Nephron (organoid): ENCODE measurements around the gene MKS1.

Source experiments
- H3K27ac Mint-ChIP-seq, 3 experiments: 2 replicates each; pipeline ENCODE4 v1.8.0; 2020; ENCODE audit warnings: mixed read lengths in 3 of 3, mild to moderate bottlenecking in 2 of 3, moderate library complexity in 1 of 3
- H3K27me3 Mint-ChIP-seq: 2 replicates; pipeline ENCODE4 v1.8.0; 2021; ENCODE audit warnings: low read depth, mild to moderate bottlenecking, moderate library complexity, mixed read lengths
- H3K36me3 Mint-ChIP-seq: 2 replicates; pipeline ENCODE4 v1.8.0; 2020; ENCODE audit warnings: low read depth, mixed read lengths
- H3K4me1 Mint-ChIP-seq: 2 replicates; pipeline ENCODE4 v1.8.0; 2020; ENCODE audit warnings: mixed read lengths
- H3K4me3 Mint-ChIP-seq, 3 experiments: 2 replicates each; pipeline ENCODE4 v1.8.0; 2020; ENCODE audit warnings: mild to moderate bottlenecking in 3 of 3, mixed read lengths in 3 of 3, moderate library complexity in 2 of 3
- H3K9me3 Mint-ChIP-seq: 2 replicates; pipeline ENCODE4 v1.8.0; 2020; ENCODE audit warnings: mixed read lengths
- TF ChIP-seq, protein P1 (sequence below), 3 experiments: fragments of 200-600 bp; sonication (generic); IDR thresholded peaks; one replicate each; pipeline ENCODE4 v1.5.0; 2021; ENCODE audit warnings: antibody characterized with exemption in 3 of 3; ENCODE audit not compliant: unreplicated experiment in 3 of 3

MKS1 gene

DNA sequence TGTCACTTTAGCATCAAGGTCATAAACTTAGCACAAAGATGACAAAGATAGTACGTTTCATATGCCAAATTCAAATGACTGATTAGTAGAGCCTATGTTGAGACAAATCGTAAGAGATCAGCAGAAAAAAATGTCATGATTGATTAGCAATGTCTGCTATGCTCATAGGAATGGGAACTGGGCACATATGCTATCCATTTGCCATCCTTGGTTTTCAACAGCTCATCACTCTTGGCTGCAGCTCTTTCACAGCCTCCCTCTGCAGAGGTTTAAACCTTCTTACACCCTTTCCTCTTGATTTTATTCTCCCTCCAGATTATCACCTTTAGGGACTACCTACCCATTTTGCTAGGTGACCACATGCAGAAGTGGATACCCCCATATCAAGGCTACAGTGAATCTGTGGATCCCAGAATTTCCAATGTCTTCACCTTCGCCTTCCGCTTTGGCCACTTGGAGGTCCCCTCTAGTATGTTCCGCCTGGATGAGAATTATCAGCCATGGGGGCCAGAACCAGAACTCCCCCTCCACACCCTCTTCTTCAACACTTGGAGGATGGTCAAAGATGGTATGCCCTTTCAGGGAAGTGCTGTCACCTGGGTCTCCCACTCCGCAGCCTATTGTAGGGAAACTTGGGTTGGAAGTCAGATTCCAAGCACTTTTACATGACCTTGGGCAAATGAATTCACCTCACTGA is 45.5 kb upstream of the MKS1 start:
- H3K4me1 Mint-ChIP-seq, result no peaks in the 10 kb centered on the region
- TF ChIP-seq, protein P1, sequence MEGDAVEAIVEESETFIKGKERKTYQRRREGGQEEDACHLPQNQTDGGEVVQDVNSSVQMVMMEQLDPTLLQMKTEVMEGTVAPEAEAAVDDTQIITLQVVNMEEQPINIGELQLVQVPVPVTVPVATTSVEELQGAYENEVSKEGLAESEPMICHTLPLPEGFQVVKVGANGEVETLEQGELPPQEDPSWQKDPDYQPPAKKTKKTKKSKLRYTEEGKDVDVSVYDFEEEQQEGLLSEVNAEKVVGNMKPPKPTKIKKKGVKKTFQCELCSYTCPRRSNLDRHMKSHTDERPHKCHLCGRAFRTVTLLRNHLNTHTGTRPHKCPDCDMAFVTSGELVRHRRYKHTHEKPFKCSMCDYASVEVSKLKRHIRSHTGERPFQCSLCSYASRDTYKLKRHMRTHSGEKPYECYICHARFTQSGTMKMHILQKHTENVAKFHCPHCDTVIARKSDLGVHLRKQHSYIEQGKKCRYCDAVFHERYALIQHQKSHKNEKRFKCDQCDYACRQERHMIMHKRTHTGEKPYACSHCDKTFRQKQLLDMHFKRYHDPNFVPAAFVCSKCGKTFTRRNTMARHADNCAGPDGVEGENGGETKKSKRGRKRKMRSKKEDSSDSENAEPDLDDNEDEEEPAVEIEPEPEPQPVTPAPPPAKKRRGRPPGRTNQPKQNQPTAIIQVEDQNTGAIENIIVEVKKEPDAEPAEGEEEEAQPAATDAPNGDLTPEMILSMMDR (IDR thresholded peaks at IDR 0.05; ENCODE audit: unreplicated experiment in 3 of 3), result no peak
- no peak overlapping the region for H3K27ac Mint-ChIP-seq
- no peaks in the 10 kb centered on the region for H3K9me3 Mint-ChIP-seq
- H3K27me3 Mint-ChIP-seq, result peaks cover 75% of the 10 kb centered on the region
- no peak overlapping the region for H3K4me3 Mint-ChIP-seq
- H3K36me3 Mint-ChIP-seq, result no peaks in the 10 kb centered on the region

DNA sequence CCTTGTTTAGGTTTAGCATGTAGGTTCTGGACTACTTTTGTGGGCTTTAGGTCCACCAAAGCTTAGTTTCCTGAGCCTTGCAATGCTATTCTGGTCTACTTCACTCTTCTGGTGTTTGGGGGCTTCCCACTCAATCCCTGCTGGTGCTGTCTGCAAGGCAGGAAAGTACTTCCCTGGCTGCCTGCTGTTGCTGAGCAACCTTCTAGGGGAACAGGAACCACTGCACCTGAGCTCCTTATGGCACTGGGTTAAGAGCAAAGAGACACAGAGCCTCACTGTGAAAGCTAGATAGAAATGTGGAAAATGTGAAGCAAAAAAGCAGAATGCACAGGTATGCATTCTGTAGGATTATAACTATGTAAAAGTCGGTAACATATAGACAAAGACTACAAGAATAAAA is 44.7 kb upstream of the MKS1 start:
- TF ChIP-seq, protein P1 (IDR thresholded peaks at IDR 0.05; ENCODE audit: unreplicated experiment in 3 of 3), result no peak
- no peaks in the 10 kb centered on the region for H3K9me3 Mint-ChIP-seq
- H3K4me3 Mint-ChIP-seq, result no peak overlapping the region
- no peaks in the 10 kb centered on the region for H3K4me1 Mint-ChIP-seq
- no peaks in the 10 kb centered on the region for H3K36me3 Mint-ChIP-seq
- H3K27me3 Mint-ChIP-seq, result peaks cover 83% of the 10 kb centered on the region
- H3K27ac Mint-ChIP-seq, result no peak overlapping the region

DNA sequence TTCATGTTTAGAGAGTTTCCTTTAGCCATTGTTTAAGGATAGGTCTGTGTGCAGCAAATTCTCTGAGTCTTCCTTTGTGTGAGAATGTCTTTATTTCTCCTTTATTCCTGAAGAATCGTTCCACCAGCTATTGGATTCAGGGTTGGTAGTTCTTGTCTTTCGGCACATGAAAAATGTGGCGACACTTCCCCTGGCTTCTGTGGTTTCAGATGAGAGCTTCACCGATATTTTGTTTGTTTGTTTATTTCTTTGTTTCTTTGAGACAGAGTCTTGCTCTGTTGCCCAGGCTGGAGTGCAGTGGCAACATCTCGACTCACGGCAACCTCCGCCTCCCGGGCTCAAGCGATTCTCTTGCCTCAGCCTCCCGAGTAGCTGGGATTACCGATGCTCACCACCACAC is 43.1 kb upstream of the MKS1 start:
- TF ChIP-seq, protein P1 (IDR thresholded peaks at IDR 0.05; ENCODE audit: unreplicated experiment in 3 of 3), result no peak
- H3K4me1 Mint-ChIP-seq, result no peaks in the 10 kb centered on the region
- H3K9me3 Mint-ChIP-seq, result no peaks in the 10 kb centered on the region
- H3K27me3 Mint-ChIP-seq, result peaks cover 96% of the 10 kb centered on the region
- no peaks in the 10 kb centered on the region for H3K36me3 Mint-ChIP-seq
- no peak overlapping the region for H3K27ac Mint-ChIP-seq
- no peak overlapping the region for H3K4me3 Mint-ChIP-seq

DNA sequence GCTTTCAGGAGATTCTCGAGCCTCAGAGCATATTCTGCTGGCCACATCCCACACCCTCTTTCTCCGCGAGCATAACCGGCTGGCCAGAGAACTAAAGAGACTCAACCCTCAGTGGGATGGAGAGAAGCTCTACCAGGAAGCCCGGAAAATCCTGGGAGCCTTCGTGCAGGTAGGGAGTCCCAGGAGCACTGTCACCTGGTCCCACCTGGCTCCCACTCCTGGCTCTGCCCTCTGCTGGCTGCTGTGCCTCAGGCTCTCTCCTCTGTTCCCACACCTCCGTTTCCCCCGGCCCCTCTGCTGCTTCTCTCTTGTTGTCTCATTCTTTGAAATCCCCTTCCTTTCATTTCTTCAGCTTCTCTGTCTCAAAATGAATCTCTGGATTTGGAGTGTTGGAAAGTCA is 35.7 kb upstream of the MKS1 start:
- Mint-ChIP-seq H3K4me1 (peaks cover 5% of the 10 kb centered on the region), H3K27me3 (peaks cover 93% of the 10 kb centered on the region), H3K36me3 (no peaks in the 10 kb centered on the region), H3K4me3 (no peak overlapping the region), H3K9me3 (no peaks in the 10 kb centered on the region), H3K27ac (no peak overlapping the region)
- TF ChIP-seq, protein P1 (IDR thresholded peaks at IDR 0.05; ENCODE audit: unreplicated experiment in 3 of 3), result no peak

DNA sequence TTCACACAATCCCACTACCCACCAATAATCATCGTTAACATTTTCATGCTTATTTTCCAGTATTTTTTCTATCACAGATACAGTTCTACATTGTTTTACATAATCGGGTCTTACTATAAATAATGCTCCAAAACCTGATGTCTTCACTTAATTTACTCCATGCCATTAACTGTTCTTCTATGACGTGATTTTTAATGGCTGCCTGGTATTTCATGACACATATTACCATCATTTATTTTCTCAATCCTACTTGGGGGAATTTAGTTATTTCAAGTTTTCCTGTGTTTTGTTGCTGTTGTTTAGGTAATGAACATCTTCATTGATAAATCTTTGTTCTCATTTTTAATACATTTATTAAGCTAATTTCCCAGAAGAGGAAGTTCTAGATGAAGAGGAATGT is 34.0 kb upstream of the MKS1 start:
- H3K27ac Mint-ChIP-seq, result no peak overlapping the region
- TF ChIP-seq, protein P1 (IDR thresholded peaks at IDR 0.05; ENCODE audit: unreplicated experiment in 3 of 3), result no peak
- no peak overlapping the region for H3K4me3 Mint-ChIP-seq
- H3K36me3 Mint-ChIP-seq, result no peaks in the 10 kb centered on the region
- H3K27me3 Mint-ChIP-seq, result peaks cover 91% of the 10 kb centered on the region
- H3K4me1 Mint-ChIP-seq, result peaks cover 5% of the 10 kb centered on the region
- H3K9me3 Mint-ChIP-seq, result no peaks in the 10 kb centered on the region

DNA sequence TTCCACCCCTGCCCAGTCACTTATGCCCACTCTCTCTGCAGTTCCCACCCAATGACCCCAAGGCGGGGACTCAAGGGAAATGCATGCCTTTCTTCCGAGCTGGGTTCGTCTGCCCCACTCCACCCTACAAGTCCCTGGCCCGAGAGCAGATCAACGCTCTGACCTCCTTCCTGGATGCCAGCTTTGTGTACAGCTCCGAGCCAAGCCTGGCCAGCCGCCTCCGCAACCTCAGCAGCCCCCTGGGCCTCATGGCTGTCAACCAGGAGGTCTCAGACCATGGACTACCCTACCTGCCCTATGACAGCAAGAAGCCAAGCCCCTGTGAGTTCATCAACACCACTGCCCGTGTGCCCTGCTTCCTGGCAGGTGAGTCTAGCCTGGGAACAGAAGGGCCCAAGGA is 33.1 kb upstream of the MKS1 start:
- peaks cover 5% of the 10 kb centered on the region for H3K4me1 Mint-ChIP-seq

More for the DNA sequence above, 33.1 kb upstream of the MKS1 start:
- Mint-ChIP-seq H3K9me3 (no peaks in the 10 kb centered on the region), H3K36me3 (no peaks in the 10 kb centered on the region), H3K4me3 (no peak overlapping the region), H3K27me3 (peaks cover 91% of the 10 kb centered on the region), H3K27ac (no peak overlapping the region)
- TF ChIP-seq, protein P1 (IDR thresholded peaks at IDR 0.05; ENCODE audit: unreplicated experiment in 3 of 3), result no peak
